Keratinocyte (primary cell): ENCODE data around the gene CWC27. TPM values are rescaled to one million over a fixed set of nuclear protein-coding genes. Genes with fewer than 3 reads are reported as not detected.
"Not testable (repeated sequence)": the region's sequence is repeated elsewhere in the genome, so short reads cannot be mapped to it uniquely, and the experiment has no call there.

Experiments used
- DNase-seq: peaks from one replicate; pipeline ENCODE4 v3.0.0-alpha.2; 2011; ENCODE audit warnings: low read depth, missing footprints, low spot score
- FAIRE-seq: peaks from 2 replicates; lab custom pipeline; 2011; peaks lifted over from hg19 to GRCh38; lab: Jason Lieb, UNC
- H2AFZ ChIP-seq: 2 replicates; pipeline ENCODE4 v1.6.0; 2012; ENCODE audit warnings: low read length, control low read depth, inconsistent platforms; ENCODE audit not compliant: control insufficient read depth
- H3K27ac ChIP-seq: 2 replicates; pipeline ENCODE4 v1.5.1; 2011; ENCODE audit warnings: low read length; ENCODE audit not compliant: control insufficient read depth, insufficient read depth
- H3K27me3 ChIP-seq: 3 replicates; pipeline ENCODE4 v1.6.0; 2011; ENCODE audit warnings: low read length; ENCODE audit not compliant: control insufficient read depth, insufficient read depth; ENCODE audit errors: extremely low read depth
- H3K36me3 ChIP-seq, 2 experiments: 2 replicates in 1 of 2; 3 replicates in 1 of 2; pipeline ENCODE4 v1.5.1; 2011; ENCODE audit warnings: low read length in 2 of 2, mild to moderate bottlenecking in 1 of 2; ENCODE audit not compliant: control insufficient read depth in 2 of 2, insufficient read depth in 2 of 2; ENCODE audit errors: extremely low read depth in 1 of 2
- H3K4me1 ChIP-seq: 3 replicates; pipeline ENCODE4 v1.5.1; 2011; ENCODE audit warnings: low read length; ENCODE audit not compliant: control insufficient read depth, insufficient read depth; ENCODE audit errors: extremely low read depth
- H3K4me2 ChIP-seq: 3 replicates; pipeline ENCODE4 v1.6.0; 2011; ENCODE audit warnings: low read depth, low read length; ENCODE audit not compliant: control insufficient read depth, insufficient read depth; ENCODE audit errors: extremely low read depth
- H3K4me3 ChIP-seq, 3 experiments: fragments of 200-600 bp in 1 of 3; sonication (generic) in 1 of 3; 2 replicates in 2 of 3; 3 replicates in 1 of 3; pipeline ENCODE4 v1.5.1; 2011 to 2016; ENCODE audit warnings: low read length in 3 of 3, mild to moderate bottlenecking in 3 of 3, control low read depth in 2 of 3, inconsistent platforms in 1 of 3, low read depth in 1 of 3, mixed read lengths in 1 of 3, mixed run types in 1 of 3, moderate library complexity in 1 of 3; ENCODE audit not compliant: control insufficient read depth in 2 of 3, insufficient read depth in 2 of 3; ENCODE audit errors: extremely low read depth in 1 of 3
- H3K79me2 ChIP-seq: 2 replicates; pipeline ENCODE4 v1.6.0; 2012; ENCODE audit warnings: low read length; ENCODE audit not compliant: control insufficient read depth, insufficient read depth
- H3K9ac ChIP-seq: 3 replicates; pipeline ENCODE4 v1.6.0; 2011; ENCODE audit warnings: low read length; ENCODE audit not compliant: control insufficient read depth, insufficient read depth; ENCODE audit errors: extremely low read depth
- H3K9me1 ChIP-seq: 3 replicates; pipeline ENCODE4 v1.6.0; 2011; ENCODE audit warnings: low read length; ENCODE audit not compliant: control insufficient read depth, insufficient read depth; ENCODE audit errors: extremely low read depth
- H3K9me3 ChIP-seq: 2 replicates; pipeline ENCODE4 v1.5.1; 2012; ENCODE audit warnings: low read depth, low read length; ENCODE audit not compliant: control insufficient read depth
- H4K20me1 ChIP-seq: 3 replicates; pipeline ENCODE4 v1.6.0; 2011; ENCODE audit warnings: low read length; ENCODE audit not compliant: control insufficient read depth, insufficient read depth; ENCODE audit errors: extremely low read depth
- EZH2 ChIP-seq: IDR thresholded peaks from one replicate; pipeline ENCODE4 v1.6.1; 2012; ENCODE audit warnings: inconsistent platforms, mild to moderate bottlenecking, low read length, moderate library complexity
- dilution Hi-C: fragments of 300-500 bp; cut with MboI; formaldehyde crosslinking; loops from one replicate; pipeline ENCODE4 v1.7.0; 2020; ENCODE audit warnings: low sequenced_read_pairs; ENCODE audit not compliant: extremely low pct_ligation_motif_present
- polyA plus RNA-seq, 5 experiments: library from polyadenylated mRNA; depleted of rRNA in 3 of 5; stranded (reverse) in 3 of 5; stranded (forward) in 1 of 5; unstranded in 1 of 5; fragments of >200 nt; gene quantifications; 1 replicate in 1 of 5; 2 replicates in 3 of 5; 3 replicates in 1 of 5; pipeline versions ENCODE4 v1.2.1 to v1.2.3, GENCODE V29; 2011 to 2012; ENCODE audit warnings: missing spikeins in 2 of 5, low read depth in 1 of 5, low replicate concordance in 1 of 5
- TF ChIP-seq, protein P1 (sequence below), 3 experiments: IDR thresholded peaks in 1 of 3; conservative IDR thresholded peaks in 1 of 3; optimal IDR thresholded peaks in 1 of 3; 2 replicates in 2 of 3; 3 replicates in 1 of 3; pipeline versions ENCODE3 to v1.5.1; 2011; ENCODE audit warnings: low read length in 3 of 3, mild to moderate bottlenecking in 3 of 3, moderate library complexity in 2 of 3, control low read depth in 1 of 3, inconsistent platforms in 1 of 3; ENCODE audit not compliant: insufficient read depth in 2 of 3; ENCODE audit errors: extremely low read depth in 1 of 3

The CWC27 gene
- polyA plus RNA-seq, 1 donor (not counting 4 experiments of a cell fraction or from before 2014, with no cell fraction given), result 31.8 TPM

DNA sequence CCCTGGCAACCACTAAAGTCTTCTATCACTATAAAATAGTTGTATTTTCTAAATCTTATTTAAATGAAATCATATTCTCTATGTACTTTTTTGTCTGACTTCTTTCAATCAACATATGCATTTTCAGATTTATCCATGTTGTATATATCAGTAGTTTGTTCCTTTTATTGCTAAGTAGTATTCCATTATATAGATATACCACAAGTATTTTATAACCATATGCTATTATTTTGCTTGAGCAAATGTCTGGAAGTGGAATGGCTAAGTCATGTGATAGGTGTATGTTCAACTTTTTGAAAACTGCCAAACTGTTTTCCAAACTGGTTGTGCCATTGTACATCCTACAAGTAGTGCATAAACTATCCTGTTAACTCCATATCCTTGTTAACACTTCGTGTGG is 131.1 kb downstream of the CWC27 start:
- TF ChIP-seq EZH2, result no peak
- TF ChIP-seq, protein P1, sequence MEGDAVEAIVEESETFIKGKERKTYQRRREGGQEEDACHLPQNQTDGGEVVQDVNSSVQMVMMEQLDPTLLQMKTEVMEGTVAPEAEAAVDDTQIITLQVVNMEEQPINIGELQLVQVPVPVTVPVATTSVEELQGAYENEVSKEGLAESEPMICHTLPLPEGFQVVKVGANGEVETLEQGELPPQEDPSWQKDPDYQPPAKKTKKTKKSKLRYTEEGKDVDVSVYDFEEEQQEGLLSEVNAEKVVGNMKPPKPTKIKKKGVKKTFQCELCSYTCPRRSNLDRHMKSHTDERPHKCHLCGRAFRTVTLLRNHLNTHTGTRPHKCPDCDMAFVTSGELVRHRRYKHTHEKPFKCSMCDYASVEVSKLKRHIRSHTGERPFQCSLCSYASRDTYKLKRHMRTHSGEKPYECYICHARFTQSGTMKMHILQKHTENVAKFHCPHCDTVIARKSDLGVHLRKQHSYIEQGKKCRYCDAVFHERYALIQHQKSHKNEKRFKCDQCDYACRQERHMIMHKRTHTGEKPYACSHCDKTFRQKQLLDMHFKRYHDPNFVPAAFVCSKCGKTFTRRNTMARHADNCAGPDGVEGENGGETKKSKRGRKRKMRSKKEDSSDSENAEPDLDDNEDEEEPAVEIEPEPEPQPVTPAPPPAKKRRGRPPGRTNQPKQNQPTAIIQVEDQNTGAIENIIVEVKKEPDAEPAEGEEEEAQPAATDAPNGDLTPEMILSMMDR (optimal IDR thresholded peaks at IDR 0.05 in 1 of 3, IDR thresholded peaks at IDR 0.05 in 1 of 3, conservative IDR thresholded peaks at IDR 0.05 in 1 of 3; ENCODE audit: extremely low read depth in 1 of 3, insufficient read depth in 2 of 3, low read length in 3 of 3), result no peak
- H3K9ac ChIP-seq, result no peak overlapping the region
- dilution Hi-C loops, result no loop called here

DNA sequence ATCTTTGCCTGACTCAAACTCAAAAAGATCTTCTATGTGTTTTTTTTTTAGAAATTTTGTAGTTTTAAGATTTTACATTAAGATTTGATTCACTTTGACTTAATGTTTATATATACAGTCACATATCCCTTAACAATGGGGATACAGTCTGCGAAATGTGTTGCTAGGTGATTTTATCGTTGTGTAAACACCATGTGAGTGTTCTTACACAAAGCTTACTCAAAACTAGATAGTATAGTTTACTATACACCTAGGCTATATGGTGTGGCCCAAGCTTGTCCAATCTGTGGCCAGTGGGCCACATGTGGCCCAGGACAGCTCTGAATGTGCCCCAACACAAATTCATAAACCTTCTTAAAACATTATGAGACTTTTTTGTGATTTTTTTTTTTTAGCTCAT is 131.9 kb downstream of the CWC27 start:
- FAIRE-seq (no peak), DNase-seq (no peak)
- H3K9me1 ChIP-seq, result no peaks in the 10 kb centered on the region
- dilution Hi-C loops, result no loop called here
- TF ChIP-seq, protein P1 (optimal IDR thresholded peaks at IDR 0.05 in 1 of 3, IDR thresholded peaks at IDR 0.05 in 1 of 3, conservative IDR thresholded peaks at IDR 0.05 in 1 of 3; ENCODE audit: extremely low read depth in 1 of 3, insufficient read depth in 2 of 3, low read length in 3 of 3), result no peak
- TF ChIP-seq EZH2, result no peak
- no peaks in the 10 kb centered on the region for H4K20me1 ChIP-seq
- no peaks in the 10 kb centered on the region for H3K9me3 ChIP-seq
- no peak overlapping the region for H2AFZ ChIP-seq
- no peak overlapping the region for H3K4me2 ChIP-seq
- no peaks in the 10 kb centered on the region for H3K36me3 ChIP-seq
- H3K79me2 ChIP-seq, result no peaks in the 10 kb centered on the region
- H3K27ac ChIP-seq, result no peak overlapping the region
- no peak overlapping the region for H3K9ac ChIP-seq
- no peaks in the 10 kb centered on the region for H3K27me3 ChIP-seq
- H3K4me1 ChIP-seq, result no peaks in the 10 kb centered on the region
- H3K4me3 ChIP-seq, result no peak overlapping the region

More for the DNA sequence above, 131.1 kb downstream of the CWC27 start:
- Histone ChIP-seq H4K20me1 (no peaks in the 10 kb centered on the region), H3K36me3 (no peaks in the 10 kb centered on the region), H3K9me3 (no peaks in the 10 kb centered on the region), H3K4me3 (no peak overlapping the region), H3K79me2 (no peaks in the 10 kb centered on the region), H3K27me3 (no peaks in the 10 kb centered on the region), H3K4me1 (no peaks in the 10 kb centered on the region), H3K9me1 (no peaks in the 10 kb centered on the region), H2AFZ (no peak overlapping the region), H3K27ac (no peak overlapping the region), H3K4me2 (no peak overlapping the region)
- FAIRE-seq, result no peak
- no peak for DNase-seq

DNA sequence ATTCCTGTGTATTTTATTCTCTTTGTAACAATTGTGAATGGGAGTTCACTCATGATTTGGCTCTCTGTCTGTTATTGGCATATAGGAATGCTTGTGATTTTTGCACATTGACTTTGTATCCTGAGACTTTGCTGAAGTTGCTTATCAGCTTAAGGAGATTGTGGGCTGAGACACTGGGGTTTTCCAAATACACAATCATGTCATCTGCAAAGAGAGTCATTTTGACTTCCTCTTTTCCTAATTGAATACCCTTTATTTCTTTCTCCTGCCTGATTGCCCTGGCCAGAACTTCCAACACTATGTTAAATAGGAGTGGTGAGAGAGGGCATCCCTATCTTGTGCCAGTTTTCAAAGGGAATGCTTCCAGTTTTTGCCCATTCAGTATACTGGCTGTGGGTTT is 138.7 kb downstream of the CWC27 start:
- H3K4me2 ChIP-seq, H3K4me1 ChIP-seq, FAIRE-seq, H3K27ac ChIP-seq, H3K9me3 ChIP-seq, H2AFZ ChIP-seq, H3K27me3 ChIP-seq, H3K79me2 ChIP-seq, DNase-seq, H3K36me3 ChIP-seq, H3K4me3 ChIP-seq, H4K20me1 ChIP-seq, H3K9me1 ChIP-seq, dilution Hi-C loops, H3K9ac ChIP-seq: not testable (repeated sequence)
